Cardiac ventricle fibroblast (primary cell): ENCODE results near the gene CCDC80. TPM values are rescaled to one million over a fixed set of nuclear protein-coding genes. Genes with fewer than 3 reads are reported as not detected.

Source experiments
- total RNA-seq: library from RNA; depleted of rRNA; stranded (reverse); fragments of >200 nt; gene quantifications from 2 replicates; pipeline ENCODE4 v1.2.3, GENCODE V29; 2015

The CCDC80 gene
- total RNA-seq, result 829 and 895 TPM in 2 replicates

GRCh38 chr3:112640930-112641801 lies at the start of gene CCDC80:
Gene CCDC80 (minus strand): TSS chr3:112641143. CDS start chr3:112639905, 1,238 bp downstream.

GRCh38 chr3:112561734-112562529 lies 79.0 kb downstream of the CCDC80 start, which contains the start of the genes ATG3 and SLC35A5:
Gene ATG3 (minus strand): TSS chr3:112561962. CDS start chr3:112561528, 434 bp downstream.
Gene SLC35A5 (plus strand): TSS chr3:112562045. CDS start chr3:112563404, 1,359 bp downstream.

Other genes starting within 250 kb of the CCDC80 start
- gene BTLA, start 141.7 kb downstream of the CCDC80 start, total RNA-seq, result not detected in 2 replicates
- gene ATG3, start 79.2 kb downstream of the CCDC80 start, total RNA-seq, result 41.8 and 47.4 TPM in 2 replicates
- gene SLC35A5, start 79.1 kb downstream of the CCDC80 start, total RNA-seq, result 31.2 and 35.7 TPM in 2 replicates
- not detected in 2 replicates for gene CD200R1L, start 205.7 kb upstream of the CCDC80 start, total RNA-seq